ENCODE results near the gene TMC4.
A peak's percentile ranks its signal among the peaks of the same experiment; 100 is the strongest.

TMC4 gene

DNA sequence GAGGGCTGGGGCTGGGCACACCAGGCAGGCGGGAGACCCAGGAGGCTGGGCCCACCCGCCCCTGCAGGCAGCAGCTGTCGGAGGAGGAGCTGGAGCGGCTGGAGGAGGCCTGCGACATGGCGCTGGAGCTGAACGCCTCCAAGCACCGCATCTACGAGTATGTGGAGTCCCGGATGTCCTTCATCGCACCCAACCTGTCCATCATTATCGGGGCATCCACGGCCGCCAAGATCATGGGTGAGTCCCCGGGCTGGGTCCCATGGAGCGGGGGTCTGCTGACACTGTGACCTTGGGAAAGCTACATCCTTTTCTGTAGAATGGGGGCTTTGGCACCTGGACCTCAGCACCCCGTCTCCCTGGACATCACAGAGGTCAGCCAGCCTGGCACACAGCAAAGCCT, 49.3 kb downstream of the TMC4 start:
- TF ChIP-seq, protein P1, sequence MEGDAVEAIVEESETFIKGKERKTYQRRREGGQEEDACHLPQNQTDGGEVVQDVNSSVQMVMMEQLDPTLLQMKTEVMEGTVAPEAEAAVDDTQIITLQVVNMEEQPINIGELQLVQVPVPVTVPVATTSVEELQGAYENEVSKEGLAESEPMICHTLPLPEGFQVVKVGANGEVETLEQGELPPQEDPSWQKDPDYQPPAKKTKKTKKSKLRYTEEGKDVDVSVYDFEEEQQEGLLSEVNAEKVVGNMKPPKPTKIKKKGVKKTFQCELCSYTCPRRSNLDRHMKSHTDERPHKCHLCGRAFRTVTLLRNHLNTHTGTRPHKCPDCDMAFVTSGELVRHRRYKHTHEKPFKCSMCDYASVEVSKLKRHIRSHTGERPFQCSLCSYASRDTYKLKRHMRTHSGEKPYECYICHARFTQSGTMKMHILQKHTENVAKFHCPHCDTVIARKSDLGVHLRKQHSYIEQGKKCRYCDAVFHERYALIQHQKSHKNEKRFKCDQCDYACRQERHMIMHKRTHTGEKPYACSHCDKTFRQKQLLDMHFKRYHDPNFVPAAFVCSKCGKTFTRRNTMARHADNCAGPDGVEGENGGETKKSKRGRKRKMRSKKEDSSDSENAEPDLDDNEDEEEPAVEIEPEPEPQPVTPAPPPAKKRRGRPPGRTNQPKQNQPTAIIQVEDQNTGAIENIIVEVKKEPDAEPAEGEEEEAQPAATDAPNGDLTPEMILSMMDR (IDR thresholded peaks at IDR 0.05; ENCODE audit: insufficient read depth, low read length, poor library complexity, severe bottlenecking) = no peak
- Histone ChIP-seq H3K4me3 (replicated peaks; ENCODE audit: low read depth, low read length) (no peak overlapping the region), H3K27me3 (replicated peaks; ENCODE audit: control insufficient read depth, insufficient read depth, low read length) (no peaks in the 10 kb centered on the region), H3K36me3 (ENCODE audit: control insufficient read depth, insufficient read depth, low read length) (peaks cover 37% of the 10 kb centered on the region)
- no peak for DNase-seq (ENCODE audit: extremely low read depth, insufficient read length)

DNA sequence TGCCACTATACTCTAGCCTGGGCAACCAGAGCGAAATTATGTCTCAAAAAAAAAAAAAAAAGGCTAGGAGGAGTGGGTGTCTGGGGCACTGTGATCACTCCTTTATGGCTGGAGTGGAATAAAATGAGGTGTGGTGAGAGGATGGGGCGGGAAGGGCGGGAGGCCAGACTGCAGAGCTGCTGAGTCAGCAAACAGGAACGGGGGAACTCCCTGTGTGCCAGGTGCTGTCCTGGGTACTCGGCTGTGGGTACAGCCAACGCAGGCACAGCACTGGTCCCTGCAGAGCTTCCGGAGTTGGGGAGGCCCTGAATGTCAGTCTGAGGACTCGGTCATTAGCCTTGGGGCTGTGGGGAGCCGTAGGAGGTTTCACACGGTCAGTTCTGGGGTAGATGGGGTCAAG, 51.7 kb downstream of the TMC4 start:
- TF ChIP-seq, protein P1 (IDR thresholded peaks at IDR 0.05; ENCODE audit: insufficient read depth, low read length, poor library complexity, severe bottlenecking) = no peak
- Histone ChIP-seq H3K4me3 (replicated peaks; ENCODE audit: low read depth, low read length) (no peak overlapping the region), H3K36me3 (ENCODE audit: control insufficient read depth, insufficient read depth, low read length) (peaks cover 37% of the 10 kb centered on the region), H3K27me3 (replicated peaks; ENCODE audit: control insufficient read depth, insufficient read depth, low read length) (no peaks in the 10 kb centered on the region)
- no peak for DNase-seq (ENCODE audit: extremely low read depth, insufficient read length)

DNA sequence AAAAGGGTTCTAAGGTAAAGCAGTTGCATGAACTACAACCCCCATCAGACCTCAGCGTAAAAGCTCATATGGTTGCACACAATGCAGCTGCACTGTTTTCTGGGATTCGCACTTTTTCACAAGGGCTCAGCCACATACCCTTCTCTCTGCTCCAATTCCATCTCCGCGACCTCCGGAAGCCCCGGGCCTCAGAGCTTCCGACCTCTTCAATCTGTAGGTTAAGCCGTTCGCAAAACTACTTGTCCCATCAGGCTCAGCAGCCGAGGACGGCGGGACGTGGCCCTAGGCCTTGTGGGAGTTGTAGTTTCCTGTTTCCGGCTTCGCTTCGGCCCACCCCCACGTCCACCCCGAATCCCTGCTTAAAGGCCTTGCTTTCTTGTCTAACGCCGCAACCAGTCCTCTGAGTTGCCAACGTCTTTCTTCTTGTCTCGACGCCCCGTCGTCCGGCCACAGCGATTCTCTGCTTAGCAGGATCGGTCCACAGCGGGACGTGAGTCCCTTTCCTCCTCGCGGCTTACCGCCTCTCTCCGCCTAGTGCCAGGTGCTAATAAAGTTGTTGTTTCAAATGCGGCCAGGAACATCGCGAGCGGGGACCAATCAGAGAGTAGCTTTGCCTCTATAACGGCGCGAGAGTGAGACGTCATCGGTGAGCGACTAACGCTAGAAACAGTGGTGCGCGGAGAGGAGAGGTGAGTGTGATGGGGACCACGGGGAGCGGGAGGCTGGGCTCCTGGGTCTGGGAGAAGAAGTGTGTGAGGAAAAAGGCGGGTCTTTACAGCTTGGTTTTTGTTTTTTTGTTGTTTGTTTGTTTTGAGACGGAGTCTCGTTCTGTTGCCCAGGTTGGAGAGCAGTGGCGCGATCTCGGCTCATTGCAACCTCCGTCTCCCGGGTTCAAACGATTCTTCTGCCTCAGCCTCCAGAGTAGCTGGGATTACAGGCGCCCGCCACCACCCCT, 57.6 kb downstream of the TMC4 start, which contains the start of the genes PRPF31 and TFPT:
Gene PRPF31, plus strand, starts transcription at position 646 of the 955 bp plus-strand sequence. CDS start 2,525 bp downstream, outside the sequence.
Gene TFPT, minus strand, starts transcription at position 549 of the 955 bp plus-strand sequence. Its CDS starts 388 bp downstream, at position 161.
- H3K4me3 ChIP-seq (replicated peaks; ENCODE audit: low read depth, low read length) = peak within 1 kb of the TSS; percentile 73
- H3K36me3 ChIP-seq (ENCODE audit: control insufficient read depth, insufficient read depth, low read length) = peaks cover 12% of the 10 kb centered on the region
- TF ChIP-seq, protein P1 (IDR thresholded peaks at IDR 0.05; ENCODE audit: insufficient read depth, low read length, poor library complexity, severe bottlenecking) = no peak

DNA sequence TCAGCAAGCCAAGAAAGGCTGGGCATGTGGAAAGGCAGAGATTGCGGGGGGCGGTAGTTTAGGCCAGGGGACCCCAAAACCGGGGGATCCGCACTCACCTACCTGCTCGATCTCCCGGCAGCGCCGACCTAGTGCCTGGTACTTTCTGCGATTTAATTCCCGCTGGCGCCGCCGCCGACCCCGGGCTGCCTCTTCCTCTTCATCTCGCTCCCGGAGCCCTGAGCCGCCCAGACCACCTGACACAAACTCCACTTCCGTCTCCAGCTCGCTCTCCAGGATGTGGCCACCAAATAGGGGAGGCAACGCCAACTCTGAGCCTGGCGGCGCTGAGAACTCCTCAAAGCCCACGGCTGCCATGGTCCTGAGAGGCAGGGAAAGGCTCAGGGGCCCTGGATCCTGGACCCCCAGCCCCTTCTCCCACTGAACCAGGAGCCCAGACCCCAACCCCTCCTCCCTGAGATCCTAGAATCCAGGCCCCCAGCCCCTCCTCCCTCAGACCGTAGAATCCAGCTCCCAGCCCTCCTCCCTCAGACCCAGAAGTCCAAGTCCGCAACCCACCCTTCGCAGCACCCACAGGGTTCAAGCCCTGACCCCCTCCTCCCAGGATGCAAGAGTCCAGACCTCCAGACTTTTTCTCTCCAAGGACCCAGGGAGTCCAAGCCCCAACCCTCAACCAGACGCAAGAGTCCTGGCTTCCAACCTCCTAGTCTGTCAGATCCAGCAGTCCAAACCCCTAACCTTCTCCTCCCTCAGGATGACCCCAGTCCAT, 58.4 kb downstream of the TMC4 start:
- TF ChIP-seq, protein P1 (IDR thresholded peaks at IDR 0.05; ENCODE audit: insufficient read depth, low read length, poor library complexity, severe bottlenecking) = no peak
- H3K27me3 ChIP-seq (replicated peaks; ENCODE audit: control insufficient read depth, insufficient read depth, low read length) = no peaks in the 10 kb centered on the region
- DNase-seq (ENCODE audit: extremely low read depth, insufficient read length) = no peak
- H3K4me3 ChIP-seq (replicated peaks; ENCODE audit: low read depth, low read length) = peak overlapping the region; percentile 73
- peaks cover 13% of the 10 kb centered on the region for H3K36me3 ChIP-seq (ENCODE audit: control insufficient read depth, insufficient read depth, low read length)

More for the DNA sequence above, 57.6 kb downstream of the TMC4 start, which contains the start of the genes PRPF31 and TFPT:
- no peaks in the 10 kb centered on the region for H3K27me3 ChIP-seq (replicated peaks; ENCODE audit: control insufficient read depth, insufficient read depth, low read length)
- peak; percentile 96 for DNase-seq (ENCODE audit: extremely low read depth, insufficient read length)
